GM18499 (cell line): Measurements from ENCODE around the gene PSMD5.
"Not testable (repeated sequence)": the region's sequence is repeated elsewhere in the genome, so short reads cannot be mapped to it uniquely, and the experiment has no call there.

Experiments
- ATAC-seq: cut with Tn5 transposase; IDR thresholded peaks from one replicate; pipeline ENCODE4 v1.9.1; 2021; ENCODE audit warnings: moderate number of reproducible peaks; ENCODE audit not compliant: insufficient read depth, unreplicated experiment

The PSMD5 gene

DNA sequence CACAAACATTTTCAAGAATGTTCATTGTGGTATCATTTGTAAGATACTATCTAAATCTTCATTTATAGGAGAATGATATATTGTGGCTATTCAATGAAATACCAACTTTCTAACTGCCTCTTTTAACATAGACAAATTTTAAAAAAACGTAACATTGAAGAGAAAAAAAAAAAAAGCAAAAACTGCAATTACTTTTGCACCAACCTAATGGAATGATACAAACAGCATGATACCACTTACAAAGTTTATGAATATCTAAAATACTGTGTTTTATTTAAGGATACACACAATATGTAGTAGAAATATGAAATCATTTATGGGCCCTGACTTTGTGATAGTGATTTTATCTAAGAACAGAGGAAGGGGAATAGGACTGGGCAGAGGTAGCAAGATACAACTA, 24.1 kb downstream of the PSMD5 start:
- ATAC-seq: no peak

- no peak for ATAC-seq
Observed at GRCh38 chr9:120815075-120815474, 27.6 kb downstream of the PSMD5 start.

GRCh38 chr9:120808931-120809330, 33.8 kb downstream of the PSMD5 start:
- no peak for ATAC-seq

GRCh38 chr9:120807607-120808379, 34.9 kb downstream of the PSMD5 start:
- ATAC-seq: no peak

DNA sequence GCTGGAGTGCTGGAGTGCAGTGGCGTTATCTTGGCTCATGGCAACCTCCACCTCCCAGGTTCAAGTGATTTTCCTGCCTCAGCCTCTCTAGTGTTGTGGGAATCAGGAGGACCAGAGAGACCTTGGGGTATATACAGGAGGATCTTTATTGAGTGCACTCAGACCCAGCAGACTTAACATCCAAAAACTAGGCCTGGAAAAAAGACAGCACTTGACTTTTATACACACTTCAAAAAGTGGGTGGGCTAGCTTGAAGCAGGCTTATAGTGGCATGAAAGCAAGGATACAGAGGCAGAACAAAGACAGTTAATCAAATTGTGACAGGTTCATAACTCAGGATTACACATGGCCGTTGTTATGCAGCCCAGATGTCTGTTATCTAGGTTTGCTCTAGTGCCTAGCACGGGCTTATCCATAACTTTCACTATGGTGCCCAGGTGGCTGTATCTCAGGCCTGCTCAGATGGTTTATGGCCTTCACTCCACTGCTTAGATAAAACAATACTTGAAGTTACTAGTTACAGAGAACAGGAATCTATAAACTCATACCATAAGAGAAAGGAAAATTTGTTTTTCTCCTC, 37.8 kb downstream of the PSMD5 start:
- ATAC-seq: not testable (repeated sequence)

- ATAC-seq: no peak
Observed at GRCh38 chr9:120801441-120801840, 41.3 kb downstream of the PSMD5 start.

DNA sequence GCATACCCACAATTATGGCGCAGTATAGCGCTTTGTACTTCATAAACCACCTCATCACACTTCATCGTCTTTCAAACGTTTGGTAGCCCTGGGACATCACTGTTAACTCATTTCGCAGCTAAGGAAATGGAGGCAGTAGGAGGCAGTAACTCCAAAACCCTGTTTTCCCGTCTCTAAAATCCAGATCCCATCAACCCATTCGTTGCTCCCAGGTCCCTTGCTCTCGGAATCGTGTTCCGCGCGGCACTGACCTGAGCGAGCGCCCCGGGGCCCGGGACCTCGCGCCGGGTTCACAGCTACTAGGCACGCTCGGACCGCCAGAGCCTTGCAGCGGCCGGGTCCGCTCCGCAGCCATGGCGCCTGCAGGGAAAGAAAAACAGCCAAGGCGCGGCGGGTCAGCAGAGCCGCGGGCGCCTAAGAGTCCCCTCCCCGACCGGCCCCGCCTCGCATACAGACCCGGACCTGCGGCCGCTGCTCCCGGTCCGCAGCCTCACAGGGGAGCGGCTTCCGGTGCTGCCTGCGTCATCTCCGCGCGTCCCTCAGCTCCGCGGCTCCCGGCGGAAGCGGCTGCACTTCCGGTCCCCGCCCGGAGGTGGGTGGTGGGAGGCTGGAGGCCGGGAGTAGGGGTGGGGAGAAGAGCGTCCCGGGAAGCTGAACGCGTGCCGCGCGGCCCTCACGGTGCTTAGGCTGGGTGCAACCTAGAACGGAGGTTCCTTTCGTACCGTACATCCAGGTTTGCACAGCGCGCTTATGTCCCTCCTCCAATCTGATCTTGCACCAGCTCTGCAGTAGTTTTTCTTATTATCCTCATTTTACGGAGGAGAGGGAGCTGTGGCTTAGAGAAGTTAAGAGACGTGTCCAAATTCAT, 49.6 kb downstream of the PSMD5 start, which contains the start of gene FBXW2:
FBXW2 (minus strand) TSS at position 519 of the 868 bp plus-strand sequence. CDS start 5,158 bp downstream, outside the sequence.
- ATAC-seq: peak; percentile 62

DNA sequence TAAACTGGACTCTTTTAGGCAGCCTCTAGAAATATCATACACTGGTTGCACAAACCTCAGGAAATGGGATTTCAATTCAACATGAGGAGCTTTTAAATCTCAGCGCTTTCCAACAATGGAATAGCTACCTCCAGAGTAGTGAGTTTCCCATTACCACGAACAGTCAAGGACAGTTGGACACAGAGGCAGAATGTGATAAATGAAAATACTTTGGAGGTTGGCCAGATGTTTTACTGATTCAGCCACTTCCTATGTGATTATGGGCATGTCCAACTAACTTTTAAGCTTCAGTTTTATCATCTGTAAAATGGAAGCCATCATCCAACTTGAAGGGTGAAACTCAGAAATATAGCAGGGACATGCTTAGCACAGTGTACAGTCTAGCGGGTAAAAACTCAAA, 51.6 kb downstream of the PSMD5 start:
- no peak for ATAC-seq

DNA sequence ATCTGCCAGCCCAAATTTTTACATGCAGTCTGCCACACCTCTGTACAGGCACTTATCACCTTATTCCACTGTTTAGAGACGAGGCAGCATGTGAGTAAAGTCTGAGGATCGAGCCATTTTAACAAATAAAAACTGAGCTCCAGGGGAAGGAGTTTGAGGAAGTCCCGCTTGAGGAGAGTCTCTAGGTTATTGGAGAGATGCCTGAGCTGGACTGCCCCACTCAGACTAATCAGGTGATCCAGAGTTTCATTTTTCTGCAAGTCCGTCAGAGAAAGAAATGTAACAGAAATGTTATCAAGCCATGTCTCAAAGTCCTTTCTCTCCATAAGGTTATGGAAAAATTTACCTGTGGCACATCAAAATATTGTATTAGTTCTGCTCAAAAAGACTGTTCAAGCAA, 54.8 kb downstream of the PSMD5 start:
- no peak for ATAC-seq

DNA sequence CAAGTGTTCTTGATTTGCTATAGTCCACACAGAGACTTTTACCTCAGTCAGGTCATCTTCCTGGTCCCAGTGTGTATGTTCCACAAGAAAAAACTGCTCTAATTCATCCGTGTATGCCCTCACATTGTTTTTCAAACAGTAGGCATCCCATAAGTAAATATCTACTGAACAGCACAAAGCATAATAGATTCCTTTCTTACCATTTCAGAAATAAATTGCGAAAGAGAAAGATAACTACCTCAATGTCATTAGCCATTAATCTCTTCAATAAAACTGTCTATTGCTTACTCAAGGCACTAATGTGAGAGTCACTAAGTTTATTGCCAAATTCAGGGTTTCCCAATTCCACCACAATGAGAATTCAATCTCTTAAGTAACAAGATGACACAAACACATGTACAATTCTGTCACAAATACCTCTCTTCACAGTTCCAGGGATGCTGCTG, 59.1 kb downstream of the PSMD5 start:
- ATAC-seq: no peak

DNA sequence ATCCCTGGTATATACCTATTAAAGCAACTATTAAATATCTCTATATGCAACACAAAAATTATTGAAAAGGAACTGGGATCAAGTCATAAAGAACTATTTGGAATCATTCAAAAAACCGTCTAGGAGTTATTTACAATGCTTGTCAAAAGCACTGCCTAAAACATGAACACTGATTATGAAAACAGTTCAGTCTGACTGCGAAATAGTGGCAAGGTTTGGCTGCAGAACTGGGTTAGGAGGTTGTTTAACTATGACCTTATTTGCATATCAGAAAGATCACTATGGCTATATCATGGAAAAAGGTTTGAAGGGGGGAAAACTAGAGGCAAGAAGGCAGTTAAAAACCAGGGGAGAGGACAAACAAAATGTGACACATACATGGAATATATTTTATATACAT, 61.5 kb downstream of the PSMD5 start:
- no peak for ATAC-seq

DNA sequence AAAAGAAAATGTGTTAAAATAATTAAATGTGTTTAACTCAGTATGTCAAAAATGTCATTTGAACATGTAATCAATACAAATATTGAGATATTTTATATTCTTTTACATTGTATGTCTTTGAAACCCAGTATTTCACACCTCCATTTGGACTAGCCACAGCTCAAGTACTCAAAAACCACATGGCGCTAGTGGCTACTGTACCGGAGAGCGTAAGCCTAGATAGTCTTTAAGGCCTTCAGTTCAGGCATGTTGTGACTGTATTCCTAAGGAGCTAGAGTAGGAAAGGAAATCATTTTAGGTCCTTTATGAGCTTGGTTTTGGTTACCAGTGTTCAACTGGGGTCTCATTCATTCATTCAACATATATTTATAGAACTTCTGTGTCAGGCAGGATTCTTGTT, 62.4 kb downstream of the PSMD5 start:
- ATAC-seq: no peak

GRCh38 chr9:120779227-120779626, 63.5 kb downstream of the PSMD5 start:
- no peak for ATAC-seq

DNA sequence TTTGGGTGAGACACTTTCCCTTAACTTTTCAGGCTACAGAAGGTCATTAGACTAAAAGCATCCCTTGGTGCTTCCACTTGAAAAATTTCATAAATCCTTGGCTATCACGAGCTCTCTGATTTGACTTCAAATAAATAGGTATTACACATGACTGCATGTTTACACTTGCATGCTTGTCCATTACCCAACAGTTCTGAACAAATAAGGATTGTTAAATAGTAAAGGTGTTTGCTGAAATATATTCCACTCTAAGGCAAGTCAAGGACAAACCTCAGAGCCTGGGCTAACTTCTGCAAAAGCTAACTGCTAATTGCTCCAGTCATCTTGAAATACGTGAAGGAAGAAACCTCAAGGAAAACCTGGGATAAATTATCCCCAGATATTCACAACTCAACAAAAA, 64.0 kb downstream of the PSMD5 start:
- ATAC-seq: no peak

GRCh38 chr9:120777229-120777628, 65.5 kb downstream of the PSMD5 start:
- ATAC-seq: no peak

- no peak for ATAC-seq
Observed at GRCh38 chr9:120776788-120777187, 65.9 kb downstream of the PSMD5 start.

DNA sequence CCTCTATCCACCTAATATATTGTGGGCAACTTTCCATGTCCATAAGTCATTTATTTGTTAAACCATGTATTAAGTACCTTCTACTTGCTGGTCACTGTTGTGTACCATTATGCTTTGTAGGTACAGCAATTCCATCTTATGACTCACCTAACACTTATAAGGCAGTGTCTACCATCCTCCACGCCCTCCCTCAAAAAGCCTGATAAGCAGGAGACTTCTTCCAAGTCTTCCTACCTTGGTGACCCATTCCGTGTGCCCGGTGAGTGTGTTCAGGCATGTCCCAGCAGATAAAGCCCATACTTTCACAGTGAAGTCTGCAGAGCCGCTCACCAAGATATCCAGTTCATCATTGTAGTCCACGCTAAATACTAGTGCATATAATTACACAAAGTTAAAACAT, 66.9 kb downstream of the PSMD5 start:
- no peak for ATAC-seq

GRCh38 chr9:120774719-120775118, 68.0 kb downstream of the PSMD5 start:
- no peak for ATAC-seq

DNA sequence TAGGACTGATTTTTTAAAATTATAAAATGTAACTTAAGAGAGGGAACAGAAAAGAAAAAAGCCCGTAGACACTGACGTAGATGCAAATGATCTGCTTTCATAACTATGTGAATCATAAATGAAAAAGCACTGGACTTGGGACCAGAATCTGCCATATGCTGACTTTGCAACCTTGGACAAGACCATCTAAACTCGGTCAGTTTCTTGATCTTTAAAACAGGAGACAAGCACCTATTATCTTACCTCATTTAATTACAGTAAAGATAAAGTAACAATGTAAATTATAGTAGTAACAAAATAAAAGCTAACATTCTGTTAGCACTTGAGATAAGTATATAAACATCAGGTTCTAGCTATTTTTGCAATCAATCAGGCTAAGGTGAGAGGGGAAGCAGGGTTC, 69.5 kb downstream of the PSMD5 start:
- no peak for ATAC-seq

- no peak for ATAC-seq
Observed at GRCh38 chr9:120770931-120771330, 71.8 kb downstream of the PSMD5 start.

- no peak for ATAC-seq
Observed at GRCh38 chr9:120768886-120769285, 73.8 kb downstream of the PSMD5 start.
